OCI-LY1 (cell line): ENCODE data around the gene CDA.

ENCODE experiments used
- H2AFZ ChIP-seq: fragments of 200-600 bp; sonication (generic), shearing (Covaris generic); 2 replicates; pipeline ENCODE4 v1.6.0; 2014; ENCODE audit warnings: antibody characterized with exemption, mild to moderate bottlenecking, low read length
- H3F3A ChIP-seq: fragments of 200-600 bp; sonication (generic), shearing (Covaris generic); 2 replicates; pipeline ENCODE4 v1.6.0; 2014; ENCODE audit warnings: mild to moderate bottlenecking, antibody characterized with exemption, low read length, moderate library complexity; ENCODE audit not compliant: insufficient read depth
- H3K27ac ChIP-seq: fragments of 200-600 bp; sonication (generic); 2 replicates; pipeline ENCODE4 v1.5.1; 2014; ENCODE audit warnings: low read length, mixed run types, mild to moderate bottlenecking, low read depth; ENCODE audit not compliant: poor library complexity, severe bottlenecking
- H3K27me3 ChIP-seq: fragments of 200-600 bp; sonication (generic); 2 replicates; pipeline ENCODE4 v1.6.0; 2014; ENCODE audit warnings: antibody characterized with exemption, mild to moderate bottlenecking, low read length, moderate library complexity; ENCODE audit not compliant: insufficient read depth
- H3K36me3 ChIP-seq: fragments of 200-600 bp; sonication (generic); 2 replicates; pipeline ENCODE4 v1.6.1; 2014; ENCODE audit warnings: mild to moderate bottlenecking, antibody characterized with exemption, low read length, moderate library complexity, mixed read lengths; ENCODE audit not compliant: insufficient read depth
- H3K4me1 ChIP-seq: fragments of 200-600 bp; sonication (generic); 2 replicates; pipeline ENCODE4 v1.5.1; 2014; ENCODE audit warnings: mild to moderate bottlenecking, low read length, moderate library complexity; ENCODE audit not compliant: insufficient read depth, severe bottlenecking
- H3K4me2 ChIP-seq: fragments of 200-600 bp; sonication (generic), shearing (Covaris generic); 2 replicates; pipeline ENCODE4 v1.6.1; 2014; ENCODE audit warnings: low read length
- H3K4me3 ChIP-seq: fragments of 200-600 bp; sonication (generic); 2 replicates; pipeline ENCODE4 v1.5.1; 2014; ENCODE audit warnings: low read length, low read depth, mild to moderate bottlenecking, mixed read lengths; ENCODE audit not compliant: poor library complexity, severe bottlenecking
- H3K79me2 ChIP-seq: fragments of 200-600 bp; shearing (Covaris generic); 2 replicates; pipeline ENCODE4 v1.6.1; 2016; ENCODE audit warnings: mixed run types, low read length, mixed read lengths; ENCODE audit not compliant: insufficient read depth
- H3K9ac ChIP-seq: fragments of 200-600 bp; sonication (generic), shearing (Covaris generic); 2 replicates; pipeline ENCODE4 v1.6.1; 2014; ENCODE audit warnings: mild to moderate bottlenecking, low read length, mixed read lengths
- H3K9me2 ChIP-seq: fragments of 200-600 bp; sonication (generic), shearing (Covaris generic); 2 replicates; pipeline ENCODE4 v1.6.1; 2014; ENCODE audit warnings: low read depth, mild to moderate bottlenecking, low read length, mixed read lengths
- H3K9me3 ChIP-seq: fragments of 200-600 bp; shearing (Covaris generic); 2 replicates; pipeline ENCODE4 v1.6.1; 2014; ENCODE audit warnings: low read length, mixed read lengths
- H4K20me1 ChIP-seq: fragments of 200-600 bp; sonication (generic), shearing (Covaris generic); 2 replicates; pipeline ENCODE4 v1.6.0; 2016; ENCODE audit warnings: mild to moderate bottlenecking, low read length; ENCODE audit not compliant: insufficient read depth
- CTCF ChIP-seq: fragments of 200-600 bp; sonication (generic), shearing (Covaris generic); IDR thresholded peaks from 2 replicates; pipeline ENCODE4 v1.5.1; 2017; ENCODE audit warnings: mild to moderate bottlenecking, antibody characterized with exemption, low read length, moderate library complexity, mixed read lengths
- EZH2 ChIP-seq: fragments of 200-600 bp; sonication (generic), shearing (Covaris generic); IDR thresholded peaks from 2 replicates; pipeline ENCODE4 v1.8.0; 2017; ENCODE audit warnings: borderline replicate concordance, mixed run types, mild to moderate bottlenecking, antibody characterized with exemption, low read length, moderate library complexity, mixed read lengths

CDA gene

GRCh38 chr1:20589331-20590278 is 708 bp downstream of the CDA start:
- no peak overlapping the region for H3K4me2 ChIP-seq

GRCh38 chr1:20590306-20590777 is 1.4 kb downstream of the CDA start:
- Histone ChIP-seq H3K4me1 (no peaks in the 10 kb centered on the region), H3K4me2 (no peak overlapping the region), H3K4me3 (no peak overlapping the region), H3K9ac (no peak overlapping the region), H3K79me2 (no peaks in the 10 kb centered on the region), H3F3A (no peaks in the 10 kb centered on the region), H3K27ac (no peak overlapping the region), H2AFZ (no peak overlapping the region), H4K20me1 (no peaks in the 10 kb centered on the region), H3K27me3 (peaks cover 4% of the 10 kb centered on the region), H3K9me2 (no peaks in the 10 kb centered on the region), H3K9me3 (no peaks in the 10 kb centered on the region), H3K36me3 (no peaks in the 10 kb centered on the region)
- TF ChIP-seq CTCF = no peak
- no peak for TF ChIP-seq EZH2

More at GRCh38 chr1:20589331-20590278, 708 bp downstream of the CDA start:
- no peaks in the 10 kb centered on the region for H3K4me1 ChIP-seq
- H3F3A ChIP-seq = no peaks in the 10 kb centered on the region
- no peaks in the 10 kb centered on the region for H3K9me3 ChIP-seq
- no peak overlapping the region for H3K27ac ChIP-seq
- no peaks in the 10 kb centered on the region for H4K20me1 ChIP-seq
- H3K36me3 ChIP-seq = no peaks in the 10 kb centered on the region
- H3K9me2 ChIP-seq = no peaks in the 10 kb centered on the region
- peaks cover 4% of the 10 kb centered on the region for H3K27me3 ChIP-seq
- H3K4me3 ChIP-seq = no peak overlapping the region
- no peak for TF ChIP-seq EZH2
- no peak for TF ChIP-seq CTCF
- no peaks in the 10 kb centered on the region for H3K79me2 ChIP-seq
- no peak overlapping the region for H2AFZ ChIP-seq
- no peak overlapping the region for H3K9ac ChIP-seq

GRCh38 chr1:20593756-20594155 is 4.9 kb downstream of the CDA start:
- no peaks in the 10 kb centered on the region for H3K36me3 ChIP-seq
- H3K9me2 ChIP-seq = no peaks in the 10 kb centered on the region
- H3K4me2 ChIP-seq = no peak overlapping the region
- TF ChIP-seq CTCF (no peak), EZH2 (no peak)
- H3K4me3 ChIP-seq = no peak overlapping the region
- H2AFZ ChIP-seq = no peak overlapping the region
- no peak overlapping the region for H3K9ac ChIP-seq
- H3K9me3 ChIP-seq = no peaks in the 10 kb centered on the region
- no peaks in the 10 kb centered on the region for H3F3A ChIP-seq
- H3K27me3 ChIP-seq = no peaks in the 10 kb centered on the region; the same call in 1 of the 2 replicates
- H3K27ac ChIP-seq = no peak overlapping the region
- no peaks in the 10 kb centered on the region for H4K20me1 ChIP-seq
- H3K4me1 ChIP-seq = no peaks in the 10 kb centered on the region
- H3K79me2 ChIP-seq = no peaks in the 10 kb centered on the region
